Measurements from ENCODE around the gene PHACTR4.
"Not testable (repeated sequence)": the region's sequence is repeated elsewhere in the genome, so short reads cannot be mapped to it uniquely, and the experiment has no call there.

Gene PHACTR4

GRCh38 chr1:28373450-28373849, 3.9 kb downstream of the PHACTR4 start:
- not testable (repeated sequence) for DNase-seq

DNA sequence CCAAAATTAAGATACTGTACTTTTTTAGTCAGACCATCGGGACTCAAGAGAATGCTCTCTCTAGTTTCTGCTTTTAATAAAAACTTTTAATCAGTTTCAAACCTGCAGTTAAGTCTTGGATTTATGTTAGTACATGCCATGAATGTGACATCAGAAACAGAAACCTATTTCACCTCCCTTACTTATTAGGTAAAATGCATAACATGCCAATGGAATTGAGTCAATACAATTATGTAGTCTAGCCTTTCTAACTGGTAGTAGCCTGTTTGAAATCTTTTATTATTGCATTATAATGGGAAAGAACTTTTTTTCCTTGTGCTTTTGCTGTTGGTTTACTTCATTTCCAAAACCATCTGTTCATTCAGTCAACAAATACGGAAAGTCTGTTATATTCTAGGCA, 4.8 kb downstream of the PHACTR4 start:
- no peak for DNase-seq

GRCh38 chr1:28375598-28375997, 6.1 kb downstream of the PHACTR4 start:
- DNase-seq: not testable (repeated sequence)

DNA sequence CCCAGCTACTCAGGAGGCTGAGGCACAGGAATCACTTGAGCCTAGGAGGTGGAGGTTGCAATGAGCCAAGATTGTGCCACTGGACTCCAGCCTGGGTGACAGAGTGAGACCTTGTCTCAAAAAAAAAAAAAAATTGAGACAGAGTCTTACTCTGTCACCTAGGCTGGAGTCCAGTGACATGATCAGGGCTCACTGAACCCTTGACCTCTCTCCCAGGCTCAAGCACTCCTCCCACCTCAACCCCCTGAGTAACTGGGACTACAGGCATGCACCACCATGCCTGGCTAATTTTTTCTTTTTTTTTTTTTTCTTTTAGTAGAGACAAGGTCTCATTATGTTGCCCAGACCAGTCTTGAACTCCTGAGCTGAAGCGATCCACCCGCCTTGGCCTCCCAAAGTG, 6.7 kb downstream of the PHACTR4 start:
- not testable (repeated sequence) for DNase-seq

GRCh38 chr1:28378906-28379305, 9.4 kb downstream of the PHACTR4 start:
- no peak for DNase-seq

DNA sequence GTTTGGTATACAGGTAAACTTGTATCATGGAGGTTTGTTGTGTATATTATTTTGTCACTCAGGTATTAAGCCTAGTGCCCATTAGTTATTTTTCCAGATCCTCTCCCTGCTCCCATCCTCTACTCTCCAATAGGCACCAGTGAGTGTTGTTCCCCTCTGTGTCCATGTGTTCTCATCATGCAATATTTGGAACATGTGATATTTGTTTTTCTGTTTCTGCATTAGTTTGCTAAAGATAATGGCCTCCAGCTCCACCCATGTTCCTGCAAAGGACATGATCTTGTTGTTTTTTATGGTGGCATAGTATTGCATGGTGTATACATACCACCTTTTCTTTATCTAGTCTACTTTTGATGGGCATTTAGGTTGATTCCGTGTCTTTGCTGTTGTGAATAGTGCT, 10.9 kb downstream of the PHACTR4 start:
- no peak for DNase-seq

- not testable (repeated sequence) for DNase-seq
Measured at GRCh38 chr1:28383785-28384184, 14.2 kb downstream of the PHACTR4 start.

DNA sequence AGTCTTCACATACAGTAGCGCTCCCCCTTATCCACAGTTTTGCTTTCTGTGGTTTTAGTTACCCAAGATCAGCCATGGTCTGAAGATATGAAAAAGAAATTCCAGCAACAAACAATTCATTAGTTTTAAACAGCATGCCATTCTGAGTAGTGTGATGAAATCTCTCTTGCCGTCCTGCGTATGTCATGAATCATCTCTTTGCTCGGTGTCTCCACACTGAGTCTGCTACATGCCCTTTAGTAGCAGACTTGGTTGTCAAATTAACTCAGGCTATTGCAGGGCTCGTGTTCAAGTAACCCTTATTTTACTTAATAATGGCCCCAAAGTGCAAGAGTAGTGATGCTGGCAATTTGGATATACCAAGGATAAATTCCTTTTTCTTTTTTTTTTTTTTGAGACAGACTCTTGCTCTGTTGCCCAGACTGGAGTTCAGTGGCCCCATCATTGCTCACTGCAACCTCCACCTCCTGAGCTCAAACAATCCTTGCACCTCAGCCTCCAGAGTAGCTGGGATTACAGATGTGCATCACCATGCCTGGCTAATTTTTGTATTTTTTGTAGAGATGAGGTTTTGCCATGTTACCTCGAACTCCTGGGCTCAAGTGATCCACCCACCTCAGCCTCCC, 22.6 kb downstream of the PHACTR4 start:
- DNase-seq: no peak

DNA sequence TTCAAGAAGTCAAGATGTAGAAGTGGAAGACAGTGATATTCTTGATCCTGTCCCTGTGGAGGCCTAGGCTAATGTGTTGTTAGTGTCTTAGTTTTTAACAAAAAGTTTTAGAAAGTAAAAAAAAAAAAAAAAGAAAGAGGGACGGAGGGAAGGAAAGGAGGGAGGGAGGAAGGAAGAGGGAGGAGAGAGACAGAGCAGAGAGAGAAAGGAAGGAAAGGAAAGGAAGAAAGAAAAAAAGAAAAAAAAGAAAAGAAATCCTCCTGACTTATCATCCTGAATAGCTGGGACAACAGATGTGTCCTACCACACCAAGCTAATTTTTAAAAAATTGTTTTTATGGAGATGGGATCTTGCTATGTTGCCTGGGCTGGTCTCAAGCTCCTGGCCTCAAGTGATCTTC, 24.6 kb downstream of the PHACTR4 start:
- DNase-seq: no peak

DNA sequence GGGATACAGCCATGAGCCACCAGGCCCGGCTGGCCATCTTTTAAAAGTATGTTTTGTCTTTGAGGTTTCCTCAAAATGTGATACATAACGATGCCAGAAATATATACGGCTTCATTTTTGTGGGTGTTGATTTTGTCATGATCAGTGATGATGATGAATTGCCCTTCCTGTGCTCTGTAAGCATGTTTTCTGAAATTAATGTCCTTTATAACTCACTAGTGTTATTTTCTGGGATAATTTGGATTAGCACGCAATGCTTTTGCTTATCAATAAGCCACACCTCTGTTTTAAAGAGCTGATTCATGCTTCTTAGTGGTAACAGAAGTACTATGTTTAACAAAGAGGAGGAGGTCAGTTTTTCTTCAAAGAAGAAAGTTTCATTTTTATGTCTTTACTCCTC, 25.6 kb downstream of the PHACTR4 start:
- no peak for DNase-seq

DNA sequence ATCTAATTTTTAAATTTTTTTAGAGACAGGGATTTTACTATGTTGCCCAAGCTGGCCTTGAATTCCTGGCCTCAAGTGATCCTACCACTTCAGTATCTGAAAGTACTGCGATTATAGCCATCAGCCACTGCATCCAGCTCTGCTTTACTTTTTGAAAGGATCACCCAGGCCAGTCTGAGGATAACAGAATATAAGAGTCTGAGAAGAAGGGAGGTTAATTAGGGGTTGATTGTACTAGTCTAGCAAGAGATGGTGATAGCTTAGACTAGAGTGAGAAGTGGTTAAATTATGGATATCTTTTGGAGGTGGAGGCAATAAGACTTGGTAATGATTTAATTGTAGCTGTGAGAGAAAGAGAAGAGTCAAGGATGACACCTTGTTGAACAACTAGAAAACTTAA, 32.2 kb downstream of the PHACTR4 start:
- DNase-seq: no peak

GRCh38 chr1:28409090-28409489, 39.5 kb downstream of the PHACTR4 start:
- no peak for DNase-seq

DNA sequence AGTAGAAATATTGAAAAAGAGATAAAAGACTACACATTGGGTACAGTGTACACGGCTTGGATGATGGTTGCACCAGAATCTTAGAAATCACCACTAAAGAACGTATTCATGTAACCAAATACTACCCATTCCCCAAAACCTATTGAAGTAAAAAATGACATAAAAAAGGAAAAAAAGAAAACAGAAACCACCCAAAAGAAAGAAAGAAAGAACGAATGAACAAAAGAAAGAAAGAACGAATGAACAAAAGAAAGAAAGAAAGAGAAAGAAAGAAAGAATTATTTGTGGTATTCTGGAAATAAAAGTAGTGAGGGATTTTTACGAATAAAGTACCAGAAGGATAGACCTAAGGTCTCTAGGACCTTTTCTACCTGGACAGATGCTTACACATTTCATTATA, 42.1 kb downstream of the PHACTR4 start:
- DNase-seq: no peak

DNA sequence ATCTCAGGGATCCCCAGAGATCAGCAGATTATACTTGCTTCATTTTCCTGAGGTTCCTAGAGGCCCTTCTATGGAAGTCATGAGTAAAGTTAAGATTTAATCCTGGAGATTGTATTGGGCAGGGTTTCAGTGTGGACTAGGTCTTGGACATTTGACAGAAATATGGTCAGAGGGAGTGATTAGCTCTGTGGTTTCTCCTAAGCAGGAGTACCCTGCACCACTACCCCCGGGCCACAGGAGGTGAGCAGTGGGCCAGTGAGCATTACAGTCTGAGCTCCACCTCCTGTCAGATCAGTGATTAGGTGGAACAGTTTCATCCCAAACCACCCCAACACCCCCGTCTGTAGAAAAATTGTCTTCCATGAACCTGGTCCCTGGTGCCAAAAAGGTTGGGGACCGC, 43.2 kb downstream of the PHACTR4 start:
- no peak for DNase-seq

GRCh38 chr1:28416509-28417194, 47.1 kb downstream of the PHACTR4 start:
- no peak for DNase-seq

GRCh38 chr1:28417441-28417922, 47.9 kb downstream of the PHACTR4 start:
- DNase-seq: peak; percentile 19

DNA sequence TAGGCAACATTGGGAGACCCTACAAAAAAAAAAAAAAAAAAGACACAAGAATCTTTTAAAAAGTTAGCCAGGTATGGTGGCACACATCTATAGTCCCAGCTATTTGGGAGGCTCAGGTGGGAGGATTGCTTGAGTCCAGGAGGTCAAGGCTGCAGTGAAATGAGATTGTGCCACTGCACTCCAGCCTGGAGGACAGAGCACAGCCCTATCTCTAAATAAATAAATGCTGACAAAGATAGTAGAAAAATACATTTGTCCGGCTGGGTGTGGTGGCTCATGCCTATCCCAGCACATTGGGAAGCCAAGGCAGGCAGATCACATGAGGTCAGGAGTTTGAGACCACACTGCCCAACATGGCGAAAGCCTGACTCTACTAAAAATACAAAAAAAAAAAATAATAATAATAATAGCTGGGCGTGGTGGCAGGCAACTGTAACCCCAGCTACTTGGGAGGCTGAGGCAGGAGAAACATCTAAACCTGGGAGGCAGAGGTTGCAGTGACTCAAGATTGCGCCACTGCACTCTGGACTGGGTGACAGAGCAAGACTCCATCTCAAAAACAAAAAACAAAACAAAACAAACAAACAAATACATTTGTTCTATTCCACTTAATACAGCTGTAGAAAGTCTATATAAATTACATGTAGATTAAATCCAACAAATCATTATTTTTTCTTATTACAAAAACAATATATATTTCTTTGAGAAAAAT, 48.5 kb downstream of the PHACTR4 start:
- no peak for DNase-seq

- no peak for DNase-seq
Measured at GRCh38 chr1:28421744-28422143, 52.2 kb downstream of the PHACTR4 start.

- no peak for DNase-seq
Measured at GRCh38 chr1:28426831-28427230, 57.3 kb downstream of the PHACTR4 start.

GRCh38 chr1:28428012-28428411, 58.5 kb downstream of the PHACTR4 start:
- DNase-seq: no peak

DNA sequence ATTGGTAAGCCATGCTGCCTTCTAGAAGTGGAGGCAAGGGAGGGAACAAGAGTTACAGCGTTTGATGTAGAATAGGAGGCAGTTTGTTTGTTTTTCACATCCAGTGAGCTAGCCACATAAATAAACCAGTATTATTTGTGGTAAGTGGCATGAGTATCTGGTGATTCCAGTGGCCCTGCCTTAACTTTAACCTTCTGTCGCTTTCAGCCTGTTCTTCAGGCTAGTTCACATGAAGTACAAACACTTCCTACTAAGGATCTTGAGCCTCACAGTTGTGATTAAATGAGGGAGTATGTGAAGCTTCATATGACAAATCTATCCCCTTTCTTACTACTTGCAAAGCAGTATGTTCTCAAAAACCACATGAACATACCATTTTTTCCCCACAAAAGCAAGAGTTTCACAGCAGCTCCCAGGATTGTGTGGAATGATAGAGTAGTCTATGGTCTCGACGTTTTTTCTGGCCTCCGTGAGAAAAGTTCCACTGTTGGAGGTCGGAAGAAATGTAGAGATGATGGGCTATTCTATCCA, 59.5 kb downstream of the PHACTR4 start:
- DNase-seq: no peak

- DNase-seq: no peak
Measured at GRCh38 chr1:28436211-28436769, 66.8 kb downstream of the PHACTR4 start.

GRCh38 chr1:28437264-28437923, 67.9 kb downstream of the PHACTR4 start:
- DNase-seq: no peak

Data from DMS153 (cell line).